ENCODE results near the gene MSI2.

The MSI2 gene

DNA sequence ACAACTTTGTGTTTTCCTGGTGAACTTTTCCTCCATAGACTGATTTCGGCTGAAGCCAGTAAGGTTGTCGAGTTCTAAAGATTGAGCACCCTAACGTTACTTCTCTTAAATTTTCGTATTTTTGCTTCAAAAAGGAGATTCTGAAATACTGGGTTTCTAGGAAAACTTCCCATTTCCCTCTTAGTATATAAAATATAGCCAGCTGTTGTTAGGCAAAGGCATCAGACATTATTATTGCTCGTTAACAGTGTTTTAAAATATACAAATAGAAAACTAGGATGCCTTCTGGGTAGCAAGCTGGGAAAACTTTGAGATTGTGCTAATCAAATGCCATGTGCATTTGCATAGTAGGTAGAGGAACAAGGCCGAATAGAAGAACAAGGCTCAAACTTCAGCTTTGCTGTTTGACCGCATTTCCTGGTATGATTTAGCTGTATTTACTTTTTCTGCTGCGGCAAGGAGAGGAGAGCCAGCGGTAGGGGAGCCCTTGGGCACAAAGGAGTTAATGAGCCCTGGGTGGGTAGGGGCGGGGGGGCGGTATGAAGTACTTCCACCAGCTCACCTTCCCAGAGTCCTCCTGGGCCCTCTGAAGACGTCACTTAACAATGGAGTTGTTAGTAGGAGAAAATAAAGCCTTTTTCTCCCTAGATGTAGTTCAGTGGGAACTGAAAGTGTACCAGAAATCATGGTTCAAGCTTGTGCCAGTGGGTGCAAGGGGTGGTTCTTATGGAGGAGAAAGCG, 151.9 kb downstream of the MSI2 start:
- H3K9ac ChIP-seq (ENCODE audit: low read depth, low read length, poor library complexity), result no peak overlapping the region
- H3K14ac ChIP-seq (ENCODE audit: low read length), result no peak overlapping the region
- H2BK12ac ChIP-seq (ENCODE audit: low read length), result peak overlapping the region; percentile 77
- peaks cover 0 to 33% of the 10 kb centered on the region in 2 donors for H3K36me3 ChIP-seq (replicated peaks in 1 of 2; ENCODE audit: control insufficient read depth in 2 of 2, insufficient read depth in 2 of 2, low read length in 2 of 2)
- peak overlapping the region; percentile 44 for H3K18ac ChIP-seq (ENCODE audit: low read length)
- H2BK5ac ChIP-seq (ENCODE audit: low read length), result peak overlapping the region; percentile 68
- no CpG with 5 or more reads among the region's 13 CpGs for WGBS, 2 donors (ENCODE audit: extremely low coverage in 2 of 2, insufficient read length in 2 of 2, insufficient replicate concordance in 1 of 2)
- H3K4me1 ChIP-seq (ENCODE audit: control insufficient read depth in 2 of 2, insufficient read depth in 1 of 2, low read depth in 1 of 2, low read length in 2 of 2), result peaks cover 39 to 45% of the 10 kb centered on the region in 2 donors
- H3K4me3 ChIP-seq (ENCODE audit: low read length in 2 of 2), result no peak overlapping the region
- no peak overlapping the region for H2AK5ac ChIP-seq (ENCODE audit: low read depth, low read length)
- peak overlapping the region; percentile 47 for H4K91ac ChIP-seq (ENCODE audit: low read depth, low read length, poor library complexity)
- no peak overlapping the region for H3K23ac ChIP-seq (ENCODE audit: low read depth, low read length, poor library complexity)
- no peak overlapping the region for H2BK15ac ChIP-seq (ENCODE audit: low read length)
- no peaks in the 10 kb centered on the region for H3K9me3 ChIP-seq (replicated peaks in 1 of 2; ENCODE audit: control insufficient read depth in 2 of 2, insufficient read depth in 1 of 2, low read depth in 1 of 2, low read length in 2 of 2)
- peak overlapping the region; percentile 35 for H3K4me2 ChIP-seq (ENCODE audit: insufficient read depth, low read length, poor library complexity, severe bottlenecking)
- no peak for DNase-seq (ENCODE audit: low spot score)
- H2AFZ ChIP-seq (ENCODE audit: low read length), result no peak overlapping the region
- H3K79me1 ChIP-seq (ENCODE audit: low read depth, low read length), result peaks cover 3% of the 10 kb centered on the region
- H3K27me3 ChIP-seq (ENCODE audit: control insufficient read depth in 3 of 3, insufficient read depth in 3 of 3, low read depth in 1 of 3, low read length in 3 of 3), result no peaks in the 10 kb centered on the region
- H3K4ac ChIP-seq (ENCODE audit: low read length), result no peak overlapping the region
- peak overlapping the region; percentile 36 for H2BK120ac ChIP-seq (ENCODE audit: low read depth, low read length)
- H4K8ac ChIP-seq (ENCODE audit: low read depth, low read length), result no peak overlapping the region
- peak overlapping the region; percentile 97 for H3K27ac ChIP-seq (replicated peaks; ENCODE audit: low read length)

DNA sequence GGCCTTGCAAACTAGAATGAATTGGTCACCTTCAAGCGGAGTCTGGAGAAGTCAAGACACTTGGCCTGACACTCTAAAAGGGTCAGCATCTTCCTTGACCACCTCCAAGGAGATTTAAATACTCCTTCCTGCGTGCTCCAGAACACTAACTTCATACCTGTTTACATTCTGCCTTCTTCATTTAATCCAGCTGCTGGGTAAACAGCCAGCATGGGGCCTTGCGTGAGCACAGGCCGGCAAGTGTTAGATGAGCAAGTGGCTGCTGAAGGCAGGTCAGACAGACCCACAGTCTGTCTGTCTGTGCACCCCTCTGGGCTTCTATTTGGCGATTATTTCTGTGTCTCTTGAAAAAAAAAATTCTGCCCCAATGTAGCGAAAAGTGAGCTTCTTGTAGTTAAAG, 153.8 kb downstream of the MSI2 start:
- no peak for DNase-seq (ENCODE audit: low spot score)
- Histone ChIP-seq H2BK12ac (ENCODE audit: low read length) (no peak overlapping the region), H3K4me1 (ENCODE audit: control insufficient read depth in 2 of 2, insufficient read depth in 1 of 2, low read depth in 1 of 2, low read length in 2 of 2) (peaks cover 33 to 44% of the 10 kb centered on the region in 2 donors)

DNA sequence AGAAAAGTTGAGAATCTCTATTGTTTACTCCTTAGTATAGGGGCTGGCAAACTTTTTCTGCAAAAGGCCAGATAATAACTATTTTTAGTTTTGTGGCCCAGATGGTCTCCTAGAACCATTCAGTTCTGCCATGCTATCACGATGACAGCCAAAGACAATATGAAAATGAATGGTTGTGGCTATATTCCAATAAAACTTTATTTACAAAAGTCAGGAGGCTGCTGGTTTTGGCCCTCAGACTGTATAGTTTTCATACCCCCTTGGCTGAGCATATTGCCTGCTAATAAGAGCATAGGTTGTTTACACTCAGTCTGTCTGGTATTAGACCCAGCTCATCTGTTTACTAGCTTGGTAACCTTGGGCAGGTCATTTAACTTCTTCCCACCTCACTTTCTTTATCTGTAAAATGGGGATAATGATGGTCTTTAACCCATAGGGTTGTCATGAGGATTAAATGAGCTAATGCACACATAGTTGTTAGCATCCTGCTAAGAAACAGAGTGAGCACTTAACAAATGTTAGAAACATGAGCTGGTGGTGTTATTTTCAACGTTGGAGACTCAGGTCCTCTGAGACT, 156.3 kb downstream of the MSI2 start:
- no peak overlapping the region for H2AFZ ChIP-seq (ENCODE audit: low read length)
- H2BK5ac ChIP-seq (ENCODE audit: low read length), result no peak overlapping the region
- no peak overlapping the region for H4K8ac ChIP-seq (ENCODE audit: low read depth, low read length)
- no peak overlapping the region for H2BK120ac ChIP-seq (ENCODE audit: low read depth, low read length)
- no peak overlapping the region for H2BK15ac ChIP-seq (ENCODE audit: low read length)
- no peak overlapping the region for H3K14ac ChIP-seq (ENCODE audit: low read length)
- H3K9ac ChIP-seq (ENCODE audit: low read depth, low read length, poor library complexity), result no peak overlapping the region
- no CpG with 5 or more reads among the region's 2 CpGs for WGBS, 2 donors (ENCODE audit: extremely low coverage in 2 of 2, insufficient read length in 2 of 2, insufficient replicate concordance in 1 of 2)
- H2AK5ac ChIP-seq (ENCODE audit: low read depth, low read length), result no peak overlapping the region
- H3K9me3 ChIP-seq (replicated peaks in 1 of 2; ENCODE audit: control insufficient read depth in 2 of 2, insufficient read depth in 1 of 2, low read depth in 1 of 2, low read length in 2 of 2), result peaks cover 2 to 6% of the 10 kb centered on the region in 2 donors
- no peak overlapping the region for H4K91ac ChIP-seq (ENCODE audit: low read depth, low read length, poor library complexity)
- H3K79me1 ChIP-seq (ENCODE audit: low read depth, low read length), result peaks cover 12% of the 10 kb centered on the region
- peaks cover 0 to 33% of the 10 kb centered on the region in 2 donors for H3K36me3 ChIP-seq (replicated peaks in 1 of 2; ENCODE audit: control insufficient read depth in 2 of 2, insufficient read depth in 2 of 2, low read length in 2 of 2)
- no peak overlapping the region for H3K4ac ChIP-seq (ENCODE audit: low read length)
- no peak overlapping the region for H3K4me2 ChIP-seq (ENCODE audit: insufficient read depth, low read length, poor library complexity, severe bottlenecking)
- H3K27me3 ChIP-seq (ENCODE audit: control insufficient read depth in 3 of 3, insufficient read depth in 3 of 3, low read depth in 1 of 3, low read length in 3 of 3), result no peaks in the 10 kb centered on the region
- H3K27ac ChIP-seq (replicated peaks; ENCODE audit: low read length), result no peak overlapping the region
- no peak overlapping the region for H3K18ac ChIP-seq (ENCODE audit: low read length)
- no peak overlapping the region for H3K4me3 ChIP-seq (ENCODE audit: low read length in 2 of 2)
- no peak overlapping the region for H3K23ac ChIP-seq (ENCODE audit: low read depth, low read length, poor library complexity)
- DNase-seq (ENCODE audit: low spot score), result no peak
- no peak overlapping the region for H2BK12ac ChIP-seq (ENCODE audit: low read length)
- peaks cover 24% of the 10 kb centered on the region in 2 donors for H3K4me1 ChIP-seq (ENCODE audit: control insufficient read depth in 2 of 2, insufficient read depth in 1 of 2, low read depth in 1 of 2, low read length in 2 of 2)

More for the DNA sequence above, 153.8 kb downstream of the MSI2 start:
- no peak overlapping the region for H3K27ac ChIP-seq (replicated peaks; ENCODE audit: low read length)
- H3K4me2 ChIP-seq (ENCODE audit: insufficient read depth, low read length, poor library complexity, severe bottlenecking), result no peak overlapping the region
- WGBS, 2 donors (ENCODE audit: extremely low coverage in 2 of 2, insufficient read length in 2 of 2, insufficient replicate concordance in 1 of 2), result no CpG with 5 or more reads among the region's 6 CpGs
- H2BK15ac ChIP-seq (ENCODE audit: low read length), result no peak overlapping the region
- H4K8ac ChIP-seq (ENCODE audit: low read depth, low read length), result no peak overlapping the region
- H4K91ac ChIP-seq (ENCODE audit: low read depth, low read length, poor library complexity), result no peak overlapping the region
- no peak overlapping the region for H3K4ac ChIP-seq (ENCODE audit: low read length)
- no peak overlapping the region for H3K23ac ChIP-seq (ENCODE audit: low read depth, low read length, poor library complexity)
- no peak overlapping the region for H2BK5ac ChIP-seq (ENCODE audit: low read length)
- no peak overlapping the region for H3K9ac ChIP-seq (ENCODE audit: low read depth, low read length, poor library complexity)
- no peak overlapping the region for H3K14ac ChIP-seq (ENCODE audit: low read length)
- no peak overlapping the region for H3K18ac ChIP-seq (ENCODE audit: low read length)
- no peak overlapping the region for H2AFZ ChIP-seq (ENCODE audit: low read length)
- peaks cover 0 to 23% of the 10 kb centered on the region in 2 donors for H3K36me3 ChIP-seq (replicated peaks in 1 of 2; ENCODE audit: control insufficient read depth in 2 of 2, insufficient read depth in 2 of 2, low read length in 2 of 2)
- peaks cover 4% of the 10 kb centered on the region for H3K79me1 ChIP-seq (ENCODE audit: low read depth, low read length)
- H2BK120ac ChIP-seq (ENCODE audit: low read depth, low read length), result no peak overlapping the region
- no peak overlapping the region for H2AK5ac ChIP-seq (ENCODE audit: low read depth, low read length)
- H3K9me3 ChIP-seq (replicated peaks in 1 of 2; ENCODE audit: control insufficient read depth in 2 of 2, insufficient read depth in 1 of 2, low read depth in 1 of 2, low read length in 2 of 2), result no peaks in the 10 kb centered on the region
- H3K27me3 ChIP-seq (ENCODE audit: control insufficient read depth in 3 of 3, insufficient read depth in 3 of 3, low read depth in 1 of 3, low read length in 3 of 3), result no peaks in the 10 kb centered on the region
- H3K4me3 ChIP-seq (ENCODE audit: low read length in 2 of 2), result no peak overlapping the region

DNA sequence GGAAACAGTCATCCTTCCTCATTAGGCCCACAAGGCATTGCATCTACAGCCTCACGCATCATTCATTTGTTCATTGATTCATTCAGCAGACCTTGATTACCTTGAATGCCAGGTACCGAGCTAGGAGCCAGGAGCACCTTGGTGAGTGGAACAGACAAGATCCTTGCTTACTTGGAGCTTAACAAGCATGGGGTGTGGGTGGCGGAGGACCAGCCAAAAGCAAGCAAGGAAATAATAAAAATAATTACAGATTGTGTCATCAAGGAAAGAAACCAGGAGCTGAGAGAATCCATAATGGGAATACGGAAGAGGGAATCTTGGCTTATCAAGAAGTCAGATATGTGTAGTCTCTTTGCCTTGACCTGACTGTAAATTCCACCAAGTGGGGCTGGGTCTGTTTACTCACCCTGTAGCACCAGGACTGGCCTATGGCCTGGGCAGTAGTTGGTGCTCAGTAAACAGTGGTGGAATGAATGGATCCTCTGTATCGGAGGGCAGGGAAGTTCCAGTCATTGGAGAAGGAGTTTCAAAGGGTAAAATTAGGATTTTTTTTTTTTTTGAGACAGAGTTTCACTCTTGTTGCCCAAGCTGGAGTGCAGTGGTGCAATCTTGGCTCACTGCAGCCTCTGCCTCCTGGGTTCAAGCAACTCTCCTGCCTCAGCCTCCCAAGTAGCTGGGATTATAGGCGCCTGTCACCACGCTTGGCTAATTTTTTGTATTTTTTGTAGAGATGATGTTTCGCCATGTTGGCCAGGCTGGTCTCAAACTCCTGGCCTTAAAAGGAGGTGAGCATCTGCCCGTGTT, 157.7 kb downstream of the MSI2 start:
- H2AK5ac ChIP-seq (ENCODE audit: low read depth, low read length), result no peak overlapping the region
- H3K4me1 ChIP-seq (ENCODE audit: control insufficient read depth in 2 of 2, insufficient read depth in 1 of 2, low read depth in 1 of 2, low read length in 2 of 2), result peaks cover 17 to 20% of the 10 kb centered on the region in 2 donors
- H2AFZ ChIP-seq (ENCODE audit: low read length), result no peak overlapping the region
- H3K4me2 ChIP-seq (ENCODE audit: insufficient read depth, low read length, poor library complexity, severe bottlenecking), result no peak overlapping the region
- H2BK5ac ChIP-seq (ENCODE audit: low read length), result no peak overlapping the region
- no peak overlapping the region for H3K23ac ChIP-seq (ENCODE audit: low read depth, low read length, poor library complexity)
- H2BK12ac ChIP-seq (ENCODE audit: low read length), result no peak overlapping the region
- H3K27ac ChIP-seq (replicated peaks; ENCODE audit: low read length), result no peak overlapping the region
- no peak overlapping the region for H4K8ac ChIP-seq (ENCODE audit: low read depth, low read length)
- peaks cover 2 to 6% of the 10 kb centered on the region in 2 donors for H3K9me3 ChIP-seq (replicated peaks in 1 of 2; ENCODE audit: control insufficient read depth in 2 of 2, insufficient read depth in 1 of 2, low read depth in 1 of 2, low read length in 2 of 2)
- peak overlapping the region; percentile 23 for H3K18ac ChIP-seq (ENCODE audit: low read length)
- DNase-seq (ENCODE audit: low spot score), result no peak
- H2BK120ac ChIP-seq (ENCODE audit: low read depth, low read length), result no peak overlapping the region
- H3K14ac ChIP-seq (ENCODE audit: low read length), result no peak overlapping the region
- no peaks in the 10 kb centered on the region for H3K27me3 ChIP-seq (ENCODE audit: control insufficient read depth in 3 of 3, insufficient read depth in 3 of 3, low read depth in 1 of 3, low read length in 3 of 3)
- no CpG with 5 or more reads among the region's 9 CpGs for WGBS, 2 donors (ENCODE audit: extremely low coverage in 2 of 2, insufficient read length in 2 of 2, insufficient replicate concordance in 1 of 2)
- peaks cover 0 to 33% of the 10 kb centered on the region in 2 donors for H3K36me3 ChIP-seq (replicated peaks in 1 of 2; ENCODE audit: control insufficient read depth in 2 of 2, insufficient read depth in 2 of 2, low read length in 2 of 2)
- H2BK15ac ChIP-seq (ENCODE audit: low read length), result no peak overlapping the region
- H3K79me1 ChIP-seq (ENCODE audit: low read depth, low read length), result peaks cover 12% of the 10 kb centered on the region
- no peak overlapping the region for H3K4ac ChIP-seq (ENCODE audit: low read length)
- no peak overlapping the region for H3K9ac ChIP-seq (ENCODE audit: low read depth, low read length, poor library complexity)
- no peak overlapping the region for H3K4me3 ChIP-seq (ENCODE audit: low read length in 2 of 2)
- H4K91ac ChIP-seq (ENCODE audit: low read depth, low read length, poor library complexity), result no peak overlapping the region

Data from neuronal stem cell (in vitro differentiated cells).